ENCODE measurements around the gene LTA4H.

Gene LTA4H

GRCh38 chr12:95982602-95983001 is 52.8 kb downstream of the LTA4H start:
- H3K36me3 ChIP-seq (ENCODE audit: insufficient read depth, low read length) = no peaks in the 10 kb centered on the region
- H3K27me3 ChIP-seq (ENCODE audit: insufficient read depth, low read length, poor library complexity, severe bottlenecking) = no peaks in the 10 kb centered on the region
- H3K4me1 ChIP-seq (ENCODE audit: insufficient read depth, low read length, poor library complexity, severe bottlenecking) = no peaks in the 10 kb centered on the region
- no peaks in the 10 kb centered on the region for H3K79me2 ChIP-seq (ENCODE audit: insufficient read depth, low read length)
- no peaks in the 10 kb centered on the region for H4K20me1 ChIP-seq (ENCODE audit: insufficient read depth, low read length, poor library complexity, severe bottlenecking)
- H3F3A ChIP-seq (ENCODE audit: low read depth) = no peaks in the 10 kb centered on the region
- H2AFZ ChIP-seq (ENCODE audit: low read length) = no peak overlapping the region
- no peak for TF ChIP-seq CTCF (conservative IDR thresholded peaks at IDR 0.05; ENCODE audit: low read length)
- no peak for TF ChIP-seq EZH2phosphoT487 (IDR thresholded peaks at IDR 0.05; ENCODE audit: borderline replicate concordance)
- no peaks in the 10 kb centered on the region for H3K9me3 ChIP-seq (ENCODE audit: insufficient read depth, low read depth, low read length)
- no peak overlapping the region for H3K4me2 ChIP-seq (ENCODE audit: low read depth, low read length, poor library complexity, severe bottlenecking)
- no peaks in the 10 kb centered on the region for H3K9me2 ChIP-seq (replicated peaks; ENCODE audit: low read depth, low read length)
- no peak overlapping the region for H3K9ac ChIP-seq (ENCODE audit: low read depth, low read length, poor library complexity, severe bottlenecking)
- no peak overlapping the region for H3K4me3 ChIP-seq (ENCODE audit: low read length, poor library complexity, severe bottlenecking)

- no peaks in the 10 kb centered on the region for H3K4me1 ChIP-seq (ENCODE audit: insufficient read depth, low read length, poor library complexity, severe bottlenecking)
- no peaks in the 10 kb centered on the region for H3K79me2 ChIP-seq (ENCODE audit: insufficient read depth, low read length)
Observed at GRCh38 chr12:95980437-95980836, 55.0 kb downstream of the LTA4H start.

GRCh38 chr12:95978774-95979173 is 56.6 kb downstream of the LTA4H start:
- no peaks in the 10 kb centered on the region for H3K27me3 ChIP-seq (ENCODE audit: insufficient read depth, low read length, poor library complexity, severe bottlenecking)
- no peak overlapping the region for H3K4me2 ChIP-seq (ENCODE audit: low read depth, low read length, poor library complexity, severe bottlenecking)
- H4K20me1 ChIP-seq (ENCODE audit: insufficient read depth, low read length, poor library complexity, severe bottlenecking) = no peaks in the 10 kb centered on the region
- no peak overlapping the region for H3K9ac ChIP-seq (ENCODE audit: low read depth, low read length, poor library complexity, severe bottlenecking)
- H3K36me3 ChIP-seq (ENCODE audit: insufficient read depth, low read length) = no peaks in the 10 kb centered on the region
- TF ChIP-seq CTCF (conservative IDR thresholded peaks at IDR 0.05; ENCODE audit: low read length) (no peak), EZH2phosphoT487 (IDR thresholded peaks at IDR 0.05; ENCODE audit: borderline replicate concordance) (no peak)
- H3K9me3 ChIP-seq (ENCODE audit: insufficient read depth, low read depth, low read length) = no peaks in the 10 kb centered on the region
- no peak overlapping the region for H2AFZ ChIP-seq (ENCODE audit: low read length)
- H3F3A ChIP-seq (ENCODE audit: low read depth) = no peaks in the 10 kb centered on the region
- H3K4me1 ChIP-seq (ENCODE audit: insufficient read depth, low read length, poor library complexity, severe bottlenecking) = no peaks in the 10 kb centered on the region
- no peak overlapping the region for H3K4me3 ChIP-seq (ENCODE audit: low read length, poor library complexity, severe bottlenecking)
- H3K9me2 ChIP-seq (replicated peaks; ENCODE audit: low read depth, low read length) = no peaks in the 10 kb centered on the region
- H3K79me2 ChIP-seq (ENCODE audit: insufficient read depth, low read length) = no peaks in the 10 kb centered on the region

More at GRCh38 chr12:95980437-95980836, 55.0 kb downstream of the LTA4H start:
- Histone ChIP-seq H3K9me2 (replicated peaks; ENCODE audit: low read depth, low read length) (no peaks in the 10 kb centered on the region), H3K4me2 (ENCODE audit: low read depth, low read length, poor library complexity, severe bottlenecking) (no peak overlapping the region), H3K36me3 (ENCODE audit: insufficient read depth, low read length) (no peaks in the 10 kb centered on the region), H3K9me3 (ENCODE audit: insufficient read depth, low read depth, low read length) (no peaks in the 10 kb centered on the region), H3K27me3 (ENCODE audit: insufficient read depth, low read length, poor library complexity, severe bottlenecking) (no peaks in the 10 kb centered on the region), H3K9ac (ENCODE audit: low read depth, low read length, poor library complexity, severe bottlenecking) (no peak overlapping the region), H3K4me3 (ENCODE audit: low read length, poor library complexity, severe bottlenecking) (no peak overlapping the region), H4K20me1 (ENCODE audit: insufficient read depth, low read length, poor library complexity, severe bottlenecking) (no peaks in the 10 kb centered on the region), H2AFZ (ENCODE audit: low read length) (no peak overlapping the region), H3F3A (ENCODE audit: low read depth) (no peaks in the 10 kb centered on the region)
- TF ChIP-seq CTCF (conservative IDR thresholded peaks at IDR 0.05; ENCODE audit: low read length) (no peak), EZH2phosphoT487 (IDR thresholded peaks at IDR 0.05; ENCODE audit: borderline replicate concordance) (no peak)

Data from Loucy (cell line).